T-helper 17 cell (primary cell): ENCODE results near the gene CYTH1. TPM values are rescaled to one million over a fixed set of nuclear protein-coding genes. Genes with fewer than 3 reads are reported as not detected.
A peak's percentile ranks its signal among the peaks of the same experiment; 100 is the strongest.

Source experiments
- ATAC-seq: fragments of 150-1000 bp; cut with Tn5 transposase; 2 replicates; pipeline ENCODE4 v1.10.0; 2021; ENCODE audit warnings: mild to moderate bottlenecking, moderate library complexity
- DNase-seq, 3 donors: peaks; one replicate each; pipeline versions ENCODE4 v3.0.0 to v3.0.0-alpha.2; 2020 to 2021
- H3K9me3 ChIP-seq: one replicate; pipeline ENCODE4 v1.7.0; 2013; ENCODE audit warnings: low read length, mild to moderate bottlenecking; ENCODE audit not compliant: control insufficient read depth, poor library complexity, severe bottlenecking
- H3K27ac Mint-ChIP-seq: one replicate; pipeline ENCODE4 v1.8.0; 2022; ENCODE audit warnings: mild to moderate bottlenecking, moderate library complexity, mixed read lengths
- H3K27me3 Mint-ChIP-seq: one replicate; pipeline ENCODE4 v1.8.0; 2022; ENCODE audit warnings: mixed read lengths
- H3K36me3 Mint-ChIP-seq: one replicate; pipeline ENCODE4 v1.8.0; 2022; ENCODE audit warnings: low read depth, mixed read lengths
- H3K4me1 Mint-ChIP-seq: one replicate; pipeline ENCODE4 v1.8.0; 2022; ENCODE audit warnings: mild to moderate bottlenecking, mixed read lengths
- H3K4me3 Mint-ChIP-seq: one replicate; pipeline ENCODE4 v1.8.0; 2022; ENCODE audit warnings: mild to moderate bottlenecking, moderate library complexity, mixed read lengths
- total RNA-seq, 4 donors: library from RNA in 2 of 4; stranded (reverse) in 2 of 4; gene quantifications; one replicate each; pipeline ENCODE4 v1.2.3 and lab custom pipeline; 2022 to 2026

Gene CYTH1
- total RNA-seq, 2 donors from 2014 or later, result 462 to 497 TPM

DNA sequence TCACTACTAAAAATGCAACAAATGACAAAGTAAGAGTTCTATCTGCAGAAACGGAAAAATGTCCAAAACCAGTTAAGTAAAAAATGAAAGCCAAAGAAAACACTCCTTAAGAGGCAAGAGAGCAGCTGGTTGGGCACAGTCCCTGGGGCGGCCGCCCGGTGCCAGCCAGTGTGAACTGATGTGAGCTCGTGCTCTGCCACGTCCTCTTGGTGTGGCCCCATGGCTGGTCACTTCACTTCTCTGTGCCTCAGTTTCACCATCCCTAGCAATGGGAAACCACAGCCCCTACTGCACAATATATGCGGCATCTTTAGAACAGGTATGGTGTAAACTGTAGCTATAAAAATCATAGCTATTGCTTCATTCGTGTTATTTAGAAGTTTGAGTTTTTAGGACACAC is 37.3 kb upstream of the CYTH1 start:
- peak overlapping the region; percentile 99 for H3K27ac Mint-ChIP-seq
- H3K4me3 Mint-ChIP-seq, result peak overlapping the region; percentile 87
- H3K27me3 Mint-ChIP-seq, result no peaks in the 10 kb centered on the region

DNA sequence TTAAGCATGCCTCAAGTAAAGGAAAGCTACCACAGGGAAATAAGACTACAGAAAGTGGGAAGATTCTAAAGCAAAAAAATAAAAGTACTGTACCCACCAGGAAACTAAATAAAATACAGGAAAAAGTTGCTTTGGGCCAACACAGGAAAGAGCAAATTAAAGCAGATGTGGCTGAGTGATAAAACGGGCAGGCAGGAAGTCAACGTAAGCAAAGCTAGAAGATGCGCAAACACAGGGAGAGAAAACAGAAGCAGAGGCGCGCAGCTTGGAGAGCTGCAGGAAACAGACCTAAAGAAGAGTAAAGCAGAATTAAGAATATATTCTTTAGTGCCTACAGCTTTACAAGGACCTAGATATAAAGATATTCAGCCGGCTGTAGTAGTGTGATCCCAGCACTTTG is 36.9 kb upstream of the CYTH1 start:
- peaks cover 13% of the 10 kb centered on the region for H3K36me3 Mint-ChIP-seq
- peak overlapping the region; percentile 87 for H3K4me3 Mint-ChIP-seq
- DNase-seq (peak; percentile 33 to 51 (median 48)), ATAC-seq (peak; percentile 58)
- peak overlapping the region; percentile 99 for H3K27ac Mint-ChIP-seq
- no peaks in the 10 kb centered on the region for H3K27me3 Mint-ChIP-seq
- no peaks in the 10 kb centered on the region for H3K9me3 ChIP-seq
- peaks cover 41% of the 10 kb centered on the region for H3K4me1 Mint-ChIP-seq

More for the DNA sequence above, 37.3 kb upstream of the CYTH1 start:
- ATAC-seq (no peak), DNase-seq (no peak)
- Mint-ChIP-seq H3K4me1 (peaks cover 44% of the 10 kb centered on the region), H3K36me3 (peaks cover 16% of the 10 kb centered on the region)
- no peaks in the 10 kb centered on the region for H3K9me3 ChIP-seq

DNA sequence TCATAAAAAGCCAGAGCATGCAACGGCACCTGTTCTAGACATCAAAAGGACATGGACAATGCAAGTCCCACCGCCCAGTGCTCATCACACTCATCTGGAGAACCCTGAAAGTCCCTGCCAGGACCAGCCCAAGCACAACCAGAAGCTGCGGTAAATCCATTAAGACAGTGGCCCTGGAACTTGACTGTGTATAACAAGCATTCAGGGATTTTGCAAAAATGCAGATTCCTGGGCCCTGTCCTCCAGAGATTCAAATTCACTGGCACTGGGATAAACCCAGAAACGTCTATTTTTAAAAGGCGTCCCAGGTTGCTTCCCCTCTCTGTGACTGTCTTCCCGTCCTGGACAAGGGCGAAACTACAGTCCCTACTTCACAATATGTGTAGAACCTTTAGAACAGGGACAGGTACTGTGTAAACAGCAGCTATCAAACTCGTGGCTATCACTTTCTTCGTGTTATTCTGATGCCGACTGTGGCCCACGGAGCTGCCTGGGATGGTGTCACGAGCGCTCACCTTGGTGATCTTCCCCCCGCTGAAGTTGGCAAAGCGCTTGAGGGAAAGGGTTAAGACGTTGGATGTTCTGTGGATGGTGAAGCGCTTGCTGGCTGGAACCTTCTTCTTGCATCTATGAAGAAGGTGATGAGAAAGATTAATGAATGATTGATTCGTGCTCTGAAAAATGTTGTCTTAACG is 36.2 kb upstream of the CYTH1 start:
- Mint-ChIP-seq H3K4me1 (peaks cover 38% of the 10 kb centered on the region), H3K27me3 (no peaks in the 10 kb centered on the region), H3K4me3 (peak overlapping the region; percentile 87), H3K27ac (peak overlapping the region; percentile 99), H3K36me3 (peaks cover 12% of the 10 kb centered on the region)
- ATAC-seq (no peak), DNase-seq (no peak)
- H3K9me3 ChIP-seq, result no peaks in the 10 kb centered on the region

DNA sequence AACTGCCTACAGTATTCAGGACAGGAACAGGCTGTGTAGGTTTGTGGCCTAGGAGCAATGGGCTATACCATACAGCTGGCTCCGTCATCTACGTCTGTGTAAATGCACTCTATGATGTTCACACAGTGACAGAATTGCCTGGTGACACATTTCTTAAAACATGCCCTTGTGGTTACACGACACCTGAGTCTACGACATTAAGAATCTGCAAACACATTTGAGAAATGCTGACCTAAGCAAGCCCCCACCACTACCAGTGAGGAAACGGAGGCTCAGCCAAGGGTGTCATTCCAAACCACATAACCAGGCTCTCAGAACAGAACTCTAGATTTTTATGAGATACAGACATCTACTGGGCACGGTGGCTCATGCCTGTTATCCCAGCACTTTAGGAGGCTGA is 35.0 kb upstream of the CYTH1 start:
- H3K36me3 Mint-ChIP-seq, result peaks cover 9% of the 10 kb centered on the region
- no peaks in the 10 kb centered on the region for H3K9me3 ChIP-seq
- ATAC-seq (peak; percentile 86), DNase-seq (peak in 2 of 3 donors; percentile 59 to 65)
- peak overlapping the region; percentile 88 for H3K4me3 Mint-ChIP-seq
- H3K4me1 Mint-ChIP-seq, result peaks cover 30% of the 10 kb centered on the region
- peak overlapping the region; percentile 99 for H3K27ac Mint-ChIP-seq
- H3K27me3 Mint-ChIP-seq, result no peaks in the 10 kb centered on the region

DNA sequence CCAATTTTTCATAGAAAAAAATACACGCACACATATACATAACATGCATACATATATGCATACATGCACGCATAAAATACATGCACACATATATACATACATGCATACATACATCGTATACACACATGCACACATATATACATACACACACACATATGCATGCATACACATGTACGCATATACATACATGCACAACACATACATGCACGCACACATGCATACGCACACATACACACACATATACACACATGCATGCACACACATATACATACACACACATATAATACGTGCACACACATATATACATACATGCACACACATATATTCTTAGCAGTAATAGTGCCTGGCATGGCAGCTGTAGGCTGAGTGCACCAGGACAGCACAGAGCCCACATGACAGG is 33.6 kb upstream of the CYTH1 start:
- peak overlapping the region; percentile 84 for H3K27ac Mint-ChIP-seq
- H3K36me3 Mint-ChIP-seq, result peaks cover 12% of the 10 kb centered on the region
- H3K27me3 Mint-ChIP-seq, result no peaks in the 10 kb centered on the region
- H3K9me3 ChIP-seq, result no peaks in the 10 kb centered on the region
- DNase-seq (no peak), ATAC-seq (no peak)
- peak overlapping the region; percentile 7 for H3K4me3 Mint-ChIP-seq
- H3K4me1 Mint-ChIP-seq, result peaks cover 30% of the 10 kb centered on the region

DNA sequence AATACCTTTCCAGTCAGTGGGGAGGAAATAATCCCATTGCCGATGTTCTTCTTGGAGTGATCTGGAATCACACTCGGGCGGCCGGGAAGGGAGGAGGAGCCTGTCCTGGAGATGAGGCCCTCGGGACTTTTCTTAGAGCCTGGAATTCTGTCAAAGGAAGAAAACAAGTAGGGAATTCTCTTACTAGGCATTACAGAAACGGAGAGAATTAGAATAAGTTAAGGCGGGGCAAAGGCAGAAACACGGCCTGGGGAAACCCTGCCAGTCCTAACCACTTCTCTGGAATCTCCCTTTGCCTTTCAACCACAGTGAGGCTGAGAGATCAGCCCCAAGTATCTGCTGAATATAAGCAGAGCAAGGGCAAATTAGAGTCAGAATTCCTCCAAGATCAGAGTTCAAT is 30.8 kb upstream of the CYTH1 start:
- Mint-ChIP-seq H3K4me1 (peaks cover 14% of the 10 kb centered on the region), H3K4me3 (no peak overlapping the region), H3K27me3 (no peaks in the 10 kb centered on the region), H3K36me3 (peaks cover 5% of the 10 kb centered on the region), H3K27ac (peak overlapping the region; percentile 84)
- H3K9me3 ChIP-seq, result no peaks in the 10 kb centered on the region
- no peak for DNase-seq
- ATAC-seq, result peak; percentile 17

DNA sequence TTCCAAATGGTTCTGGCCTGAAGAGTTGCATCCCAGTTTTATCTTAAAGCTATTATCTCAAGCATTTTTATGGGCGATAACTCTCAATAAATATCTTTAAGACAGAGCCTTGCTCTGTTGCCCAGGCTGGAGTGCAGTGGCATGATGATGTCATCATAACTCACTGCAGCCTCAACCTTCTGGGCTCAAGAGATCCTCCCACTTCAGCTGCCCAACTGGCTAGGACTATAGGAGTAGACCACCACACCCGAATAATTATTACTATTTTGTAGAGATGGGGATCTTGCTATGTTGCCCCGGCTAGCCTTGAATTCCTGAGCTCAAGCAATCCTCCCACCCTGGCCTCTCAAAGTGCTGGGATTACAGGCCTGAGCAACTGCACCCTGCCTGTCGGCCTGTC is 26.1 kb upstream of the CYTH1 start:
- peak overlapping the region; percentile 99 for H3K27ac Mint-ChIP-seq
- H3K9me3 ChIP-seq, result no peaks in the 10 kb centered on the region
- H3K36me3 Mint-ChIP-seq, result peaks cover 12% of the 10 kb centered on the region
- no peaks in the 10 kb centered on the region for H3K27me3 Mint-ChIP-seq
- peaks cover 37% of the 10 kb centered on the region for H3K4me1 Mint-ChIP-seq
- no peak for ATAC-seq
- DNase-seq, result no peak
- H3K4me3 Mint-ChIP-seq, result no peak overlapping the region

DNA sequence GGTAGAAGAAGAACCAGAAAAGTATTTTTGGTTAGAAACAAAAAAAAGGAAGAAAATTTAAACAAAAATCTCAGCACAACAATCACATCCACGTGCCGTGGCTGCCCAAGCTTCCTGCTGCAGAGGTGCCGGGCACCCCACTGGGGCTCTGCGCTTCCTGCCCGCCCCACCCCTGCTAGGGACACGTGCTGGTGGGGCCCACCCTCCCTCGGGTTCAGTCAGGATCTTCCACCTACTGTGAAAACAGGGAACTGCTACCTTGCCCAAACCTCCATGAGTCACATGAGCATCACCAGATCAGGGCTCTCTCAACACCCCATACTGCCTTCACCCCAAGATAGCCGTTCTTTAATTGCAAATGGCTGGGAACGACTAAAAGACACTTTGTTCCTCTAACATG is 24.4 kb upstream of the CYTH1 start:
- Mint-ChIP-seq H3K36me3 (peaks cover 12% of the 10 kb centered on the region), H3K27ac (peak overlapping the region; percentile 99), H3K4me1 (peaks cover 47% of the 10 kb centered on the region), H3K27me3 (no peaks in the 10 kb centered on the region), H3K4me3 (peak overlapping the region; percentile 82)
- H3K9me3 ChIP-seq, result no peaks in the 10 kb centered on the region
- DNase-seq, result peak in 2 of 3 donors; percentile 32 to 58
- peak; percentile 51 for ATAC-seq

DNA sequence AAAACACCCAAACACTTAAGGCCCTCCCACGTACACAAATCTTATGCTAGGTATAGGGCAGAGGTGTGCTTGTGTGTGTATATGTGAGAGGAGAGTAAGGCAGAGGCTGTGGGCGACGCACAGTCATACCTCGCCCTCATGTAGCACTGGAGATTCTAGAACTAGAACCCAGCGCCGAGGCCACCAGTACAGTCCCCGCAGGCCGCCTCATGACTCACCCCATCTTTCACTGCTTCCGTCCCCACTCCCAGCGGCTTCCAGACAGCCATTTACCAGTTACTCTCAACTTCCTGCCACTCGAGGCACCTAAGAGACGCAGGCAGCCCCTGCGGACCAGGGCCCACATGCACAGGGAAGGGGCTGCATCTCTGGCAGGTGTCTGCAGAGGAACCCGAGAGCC is 23.2 kb upstream of the CYTH1 start:
- H3K4me1 Mint-ChIP-seq, result peaks cover 54% of the 10 kb centered on the region
- no peaks in the 10 kb centered on the region for H3K27me3 Mint-ChIP-seq
- peaks cover 12% of the 10 kb centered on the region for H3K36me3 Mint-ChIP-seq
- H3K9me3 ChIP-seq, result no peaks in the 10 kb centered on the region
- ATAC-seq (peak; percentile 68), DNase-seq (peak; percentile 40 to 73 (median 47))
- peak overlapping the region; percentile 82 for H3K4me3 Mint-ChIP-seq
- H3K27ac Mint-ChIP-seq, result peak overlapping the region; percentile 99

DNA sequence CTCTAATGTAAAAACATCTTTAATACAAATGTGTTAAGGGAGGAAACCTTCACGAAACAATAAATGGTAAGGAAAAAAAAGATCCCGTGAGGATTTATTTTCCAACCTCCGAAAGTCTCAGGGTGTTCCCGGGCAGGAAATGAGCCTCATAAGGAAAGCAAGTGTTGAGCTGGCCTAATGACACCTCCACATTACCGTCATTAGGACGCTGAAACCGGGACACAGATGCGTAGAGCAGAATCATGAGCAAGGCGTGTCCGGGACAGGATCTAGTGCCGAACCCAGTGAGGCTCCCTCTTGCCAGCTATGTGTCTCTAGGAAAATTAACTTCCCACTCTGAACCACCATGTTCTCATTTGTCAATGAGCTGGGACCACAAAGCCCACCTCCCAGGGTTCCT is 22.7 kb upstream of the CYTH1 start:
- H3K27ac Mint-ChIP-seq, result peak overlapping the region; percentile 99
- peak overlapping the region; percentile 82 for H3K4me3 Mint-ChIP-seq
- peaks cover 59% of the 10 kb centered on the region for H3K4me1 Mint-ChIP-seq
- ATAC-seq, result no peak
- no peaks in the 10 kb centered on the region for H3K9me3 ChIP-seq
- no peaks in the 10 kb centered on the region for H3K27me3 Mint-ChIP-seq
- peaks cover 13% of the 10 kb centered on the region for H3K36me3 Mint-ChIP-seq
- DNase-seq, result no peak

DNA sequence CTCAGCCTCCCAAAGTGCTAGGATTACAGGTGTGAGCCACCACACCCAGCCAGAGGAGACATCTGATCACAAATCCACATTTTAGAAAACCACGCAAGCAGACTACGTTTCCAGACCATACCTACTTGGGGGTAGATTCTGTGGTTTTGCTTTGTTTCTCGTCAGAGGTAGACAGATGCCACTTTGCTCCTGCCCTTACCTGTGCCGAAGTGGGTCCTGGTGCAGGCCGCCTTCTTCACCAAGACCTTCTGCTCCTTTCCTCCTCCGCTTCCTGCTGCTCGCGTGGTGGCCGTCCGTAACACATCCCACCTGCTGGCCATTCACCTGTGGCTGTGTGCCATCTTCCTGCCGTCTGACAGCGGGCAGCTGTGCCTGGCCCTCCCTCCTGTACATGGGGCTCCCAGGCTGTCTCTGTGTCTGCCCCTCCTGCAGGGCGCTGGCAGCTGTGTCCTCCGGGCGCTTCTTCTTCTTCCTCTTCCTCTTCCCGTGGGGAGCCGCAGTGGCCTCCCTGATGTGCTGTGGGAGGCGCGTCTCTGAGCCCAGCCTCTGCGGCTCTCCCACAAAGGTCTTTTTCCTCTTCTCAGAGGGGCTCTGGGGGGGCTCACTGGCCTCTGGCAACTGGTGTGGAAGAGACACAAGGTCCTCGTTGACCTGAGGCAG is 21.2 kb upstream of the CYTH1 start:
- no peaks in the 10 kb centered on the region for H3K9me3 ChIP-seq
- Mint-ChIP-seq H3K4me3 (peak overlapping the region; percentile 87), H3K36me3 (peaks cover 17% of the 10 kb centered on the region), H3K4me1 (peaks cover 69% of the 10 kb centered on the region), H3K27me3 (no peaks in the 10 kb centered on the region), H3K27ac (peak overlapping the region; percentile 99)
- DNase-seq (no peak), ATAC-seq (peak; percentile 34)

DNA sequence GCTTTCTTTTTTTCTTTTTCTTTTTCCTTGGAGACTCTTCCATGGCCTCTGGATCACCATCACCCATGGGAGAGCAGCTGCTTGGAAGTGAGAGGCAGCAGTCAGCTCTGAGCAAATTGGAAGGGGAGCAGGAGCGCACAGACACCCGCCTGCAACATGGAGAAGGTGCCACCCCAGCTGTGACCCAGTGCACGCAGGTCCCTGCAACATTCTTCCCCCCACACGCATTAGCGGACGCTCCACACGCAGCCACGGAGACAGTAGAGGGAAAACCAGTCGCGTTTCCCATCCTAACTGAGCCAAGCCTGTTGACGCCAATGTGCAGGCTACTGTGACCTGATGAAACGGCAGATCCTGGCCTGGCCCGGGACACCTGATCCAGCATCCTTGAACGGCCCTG is 20.4 kb upstream of the CYTH1 start:
- peaks cover 21% of the 10 kb centered on the region for H3K36me3 Mint-ChIP-seq
- DNase-seq (no peak), ATAC-seq (no peak)
- H3K4me3 Mint-ChIP-seq, result peak overlapping the region; percentile 87
- H3K27ac Mint-ChIP-seq, result peak overlapping the region; percentile 99
- no peaks in the 10 kb centered on the region for H3K27me3 Mint-ChIP-seq
- H3K4me1 Mint-ChIP-seq, result peaks cover 74% of the 10 kb centered on the region
- no peaks in the 10 kb centered on the region for H3K9me3 ChIP-seq

DNA sequence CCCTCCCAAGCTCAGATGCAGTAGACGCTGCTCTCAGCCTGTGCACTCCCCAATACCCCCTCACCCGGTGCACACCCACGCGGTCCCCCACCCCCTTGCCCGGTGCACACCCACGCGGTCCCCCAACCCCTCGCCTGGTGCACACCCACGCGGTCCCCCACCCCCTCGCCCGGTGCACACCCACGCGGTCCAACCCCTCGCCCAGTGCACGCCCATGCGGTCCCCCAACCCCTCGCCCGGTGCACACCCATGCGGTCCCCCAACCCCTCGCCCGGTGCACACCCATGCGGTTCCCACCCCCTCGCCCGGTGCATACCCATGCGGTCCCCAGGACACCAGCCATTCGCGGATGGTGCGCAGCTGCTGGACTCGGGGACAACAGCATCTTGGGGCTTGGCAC is 19.9 kb upstream of the CYTH1 start:
- no peak for DNase-seq
- Mint-ChIP-seq H3K27me3 (no peaks in the 10 kb centered on the region), H3K4me1 (peaks cover 71% of the 10 kb centered on the region), H3K27ac (peak overlapping the region; percentile 99), H3K4me3 (peak overlapping the region; percentile 87), H3K36me3 (peaks cover 21% of the 10 kb centered on the region)
- no peaks in the 10 kb centered on the region for H3K9me3 ChIP-seq
- no peak for ATAC-seq
